RWPE1 (cell line): ENCODE measurements around the gene ACSF3.
A peak's percentile ranks its signal among the peaks of the same experiment; 100 is the strongest.

Experiments used
- CTCF ChIA-PET: fragments of 350-600 bp; sonication (Branson Sonifier 250); formaldehyde crosslinking; extraction: SDS; loops from one replicate; lab custom pipeline; 2021; lab: Yijun Ruan, JAX
- POLR2A ChIA-PET: fragments of 400-600 bp; formaldehyde crosslinking; extraction: SDS; loops from one replicate; lab custom pipeline; 2020; ENCODE audit warnings: antibody characterized with exemption; ENCODE audit not compliant: low non-redundant PET; lab: Yijun Ruan, JAX
- DNase-seq: peaks from one replicate; pipeline ENCODE4 v3.0.0; 2012; ENCODE audit warnings: low spot score
- H3K27ac ChIP-seq: fragments of 450-650 bp; 2 replicates; pipeline ENCODE4 v1.5.1; 2017
- TF ChIP-seq, protein P1 (sequence below): fragments of 450-650 bp; conservative IDR thresholded peaks from 2 replicates; pipeline ENCODE4 v1.5.1; 2017; ENCODE audit warnings: low read depth, mild to moderate bottlenecking

Gene ACSF3

DNA sequence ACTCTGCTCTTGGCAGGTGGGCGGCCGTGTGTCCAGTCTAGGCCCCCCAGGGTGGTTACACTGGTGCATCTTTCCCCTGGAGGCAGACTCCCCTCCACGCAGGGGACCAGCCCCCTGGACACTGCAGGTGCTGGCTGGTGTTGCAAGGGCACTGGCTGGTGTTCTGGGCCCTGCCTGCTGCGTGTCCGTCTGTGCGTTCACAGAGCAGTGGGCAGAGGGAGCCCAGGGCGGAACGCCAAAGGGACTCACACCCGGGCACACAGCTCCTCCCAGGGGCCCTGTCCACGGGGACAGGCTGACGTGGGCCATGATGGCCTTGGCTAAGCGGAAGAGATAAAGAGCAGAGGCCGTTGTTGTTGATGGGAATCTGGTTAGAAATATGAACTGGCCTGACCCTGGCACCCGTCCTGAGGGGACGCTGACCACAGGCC, 27.3 kb downstream of the ACSF3 start:
- TF ChIP-seq, protein P1, sequence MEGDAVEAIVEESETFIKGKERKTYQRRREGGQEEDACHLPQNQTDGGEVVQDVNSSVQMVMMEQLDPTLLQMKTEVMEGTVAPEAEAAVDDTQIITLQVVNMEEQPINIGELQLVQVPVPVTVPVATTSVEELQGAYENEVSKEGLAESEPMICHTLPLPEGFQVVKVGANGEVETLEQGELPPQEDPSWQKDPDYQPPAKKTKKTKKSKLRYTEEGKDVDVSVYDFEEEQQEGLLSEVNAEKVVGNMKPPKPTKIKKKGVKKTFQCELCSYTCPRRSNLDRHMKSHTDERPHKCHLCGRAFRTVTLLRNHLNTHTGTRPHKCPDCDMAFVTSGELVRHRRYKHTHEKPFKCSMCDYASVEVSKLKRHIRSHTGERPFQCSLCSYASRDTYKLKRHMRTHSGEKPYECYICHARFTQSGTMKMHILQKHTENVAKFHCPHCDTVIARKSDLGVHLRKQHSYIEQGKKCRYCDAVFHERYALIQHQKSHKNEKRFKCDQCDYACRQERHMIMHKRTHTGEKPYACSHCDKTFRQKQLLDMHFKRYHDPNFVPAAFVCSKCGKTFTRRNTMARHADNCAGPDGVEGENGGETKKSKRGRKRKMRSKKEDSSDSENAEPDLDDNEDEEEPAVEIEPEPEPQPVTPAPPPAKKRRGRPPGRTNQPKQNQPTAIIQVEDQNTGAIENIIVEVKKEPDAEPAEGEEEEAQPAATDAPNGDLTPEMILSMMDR: no peak
- CTCF ChIA-PET: no interaction called here
- POLR2A ChIA-PET: no interaction called here

DNA sequence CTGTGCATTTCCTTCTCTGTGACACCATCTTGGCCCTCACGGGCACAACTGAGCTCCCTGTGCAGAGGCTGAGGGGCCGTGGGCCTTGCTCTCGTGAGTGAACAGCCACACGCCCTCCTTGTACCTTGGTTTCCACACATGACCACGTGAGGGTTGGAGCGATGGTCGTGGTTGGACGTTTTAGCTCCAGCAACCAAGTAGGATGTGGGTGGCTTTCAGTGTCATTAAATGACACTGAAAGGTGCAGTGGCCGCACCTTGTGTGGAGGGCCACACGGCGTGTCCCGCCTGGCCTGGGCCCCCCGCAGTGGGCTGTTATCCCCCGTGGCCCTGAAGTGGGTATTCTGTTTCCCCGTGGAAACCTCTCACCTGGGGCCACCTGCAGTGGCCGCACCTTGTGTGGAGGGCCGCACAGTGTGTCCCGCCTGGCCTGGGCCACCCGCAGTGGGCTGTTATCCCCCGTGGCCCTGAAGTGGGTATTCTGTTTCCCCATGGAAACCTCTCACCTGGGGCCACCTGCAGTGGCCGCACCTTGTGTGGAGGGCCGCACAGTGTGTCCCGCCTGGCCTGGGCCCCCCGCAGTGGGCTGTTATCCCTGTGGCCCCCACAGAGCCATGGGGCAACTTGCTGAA, 28.2 kb downstream of the ACSF3 start:
- POLR2A ChIA-PET: no interaction called here
- H3K27ac ChIP-seq: peak overlapping the region; percentile 41; the same call in 1 of the 2 replicates
- CTCF ChIA-PET: no interaction called here
- TF ChIP-seq, protein P1: no peak
- DNase-seq: no peak

More for the DNA sequence above, 27.3 kb downstream of the ACSF3 start:
- no peak overlapping the region for H3K27ac ChIP-seq
- DNase-seq: no peak

DNA sequence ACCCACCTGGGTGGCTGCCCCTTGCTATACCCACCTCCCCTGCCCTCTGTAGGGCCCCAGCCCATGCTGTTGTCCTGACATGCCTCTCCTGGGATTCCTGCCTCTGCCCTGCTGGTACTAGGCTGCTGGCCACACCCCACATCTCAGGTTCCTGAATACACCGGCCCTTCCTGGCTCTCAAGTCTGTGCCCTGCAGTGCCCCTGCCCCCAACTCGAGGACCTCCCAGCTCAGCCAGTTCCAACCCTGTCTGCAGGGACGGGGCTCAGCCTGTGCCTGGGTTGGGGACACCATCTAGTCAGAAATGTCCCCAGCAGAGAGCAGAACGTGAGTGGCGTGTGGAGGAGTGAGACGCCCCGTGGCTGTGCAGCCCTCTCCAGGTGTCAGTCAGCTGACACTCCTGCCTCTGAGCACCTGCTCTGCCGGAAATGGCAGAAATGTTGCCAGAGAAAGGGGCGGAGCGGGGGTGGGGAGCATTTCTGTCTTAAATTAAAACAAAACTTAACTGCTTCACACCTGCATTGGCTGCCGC, 28.7 kb downstream of the ACSF3 start:
- TF ChIP-seq, protein P1: no peak
- POLR2A ChIA-PET: no interaction called here
- DNase-seq: peak; percentile 53
- peak overlapping the region; percentile 41 for H3K27ac ChIP-seq
- CTCF ChIA-PET: no interaction called here

DNA sequence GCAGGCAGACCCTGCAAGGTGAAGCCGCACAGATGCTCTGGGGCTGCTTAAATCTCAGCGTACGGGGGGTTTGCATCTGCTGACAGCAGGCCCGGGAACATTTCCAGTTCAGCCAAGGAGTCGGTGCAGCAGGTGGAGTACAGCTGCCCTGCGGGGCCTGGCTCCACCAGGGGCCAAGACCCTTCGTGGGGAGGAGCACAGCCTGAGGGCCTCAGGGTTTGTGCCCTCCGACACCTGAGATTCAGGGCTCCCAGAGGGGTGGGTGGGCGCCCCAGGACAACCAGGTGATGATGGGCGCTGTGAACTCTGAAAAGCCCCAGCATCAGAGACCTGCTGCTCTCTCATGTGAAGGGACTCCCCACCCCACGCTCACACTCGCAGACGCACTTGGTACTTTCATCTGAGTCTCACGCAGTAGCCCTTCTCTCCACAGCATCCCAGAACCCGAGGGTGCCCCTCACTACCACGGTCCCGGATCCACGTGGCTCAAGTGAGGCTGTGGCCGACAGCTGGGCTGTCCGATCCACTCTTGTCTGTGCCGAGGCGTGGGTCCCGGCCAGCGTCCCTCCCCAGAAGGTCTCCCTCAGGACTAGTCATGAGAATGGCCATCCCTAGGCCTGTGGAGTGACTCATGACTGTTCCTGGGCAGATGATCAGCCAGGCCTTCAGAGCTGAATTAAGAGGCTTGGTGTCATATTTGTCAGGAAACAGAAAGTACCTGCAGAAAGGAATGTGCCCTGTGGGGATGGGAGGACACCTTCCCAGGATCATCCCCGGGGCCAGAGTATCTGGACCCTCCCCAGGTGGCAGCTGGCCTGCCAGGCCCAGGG, 29.6 kb downstream of the ACSF3 start:
- H3K27ac ChIP-seq: peak overlapping the region; percentile 41

DNA sequence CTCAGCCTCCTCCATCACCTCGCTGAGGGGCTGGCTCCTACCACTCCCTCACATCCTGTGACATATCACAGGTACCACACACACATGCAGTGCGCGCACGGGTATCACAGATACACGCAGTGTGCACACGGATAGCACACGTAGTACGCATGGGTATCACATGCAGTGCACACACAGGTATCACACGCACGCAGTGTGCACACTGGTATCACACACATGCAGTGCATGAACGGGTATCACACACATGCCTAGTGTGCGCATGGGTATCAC, 30.1 kb downstream of the ACSF3 start:
- ChIA-PET CTCF (no interaction called here), POLR2A (no interaction called here)
- TF ChIP-seq, protein P1: no peak
- DNase-seq: no peak
- H3K27ac ChIP-seq: peak overlapping the region; percentile 41

More for the DNA sequence above, 29.6 kb downstream of the ACSF3 start:
- TF ChIP-seq, protein P1: no peak
- CTCF ChIA-PET: no interaction called here
- no peak for DNase-seq
- POLR2A ChIA-PET: no interaction called here

DNA sequence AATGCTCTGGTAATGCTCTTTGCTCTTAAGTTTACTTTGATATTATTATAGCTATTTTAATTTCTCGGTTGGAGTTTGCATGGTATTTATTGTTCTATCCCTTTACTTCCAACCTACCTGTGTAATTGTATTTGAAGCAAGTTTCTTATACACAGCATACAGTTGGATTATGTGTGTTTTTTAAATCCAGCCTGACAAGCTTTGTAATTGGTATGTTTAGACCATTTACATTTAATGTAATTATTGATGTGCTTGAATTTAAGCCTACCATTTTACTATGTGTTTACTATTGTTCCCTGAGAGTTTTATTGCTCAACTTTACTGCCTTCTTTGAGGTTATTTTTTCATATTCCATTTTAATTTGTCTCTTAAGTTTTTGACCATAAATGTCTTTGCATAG, 35.7 kb downstream of the ACSF3 start:
- DNase-seq: no peak
- TF ChIP-seq, protein P1: no peak
- POLR2A ChIA-PET: no interaction called here
- CTCF ChIA-PET: no interaction called here
- no peak overlapping the region for H3K27ac ChIP-seq
